Eye (tissue), 1 donor: ENCODE results near the gene TOM1L2.
"Not testable (repeated sequence)": the region's sequence is repeated elsewhere in the genome, so short reads cannot be mapped to it uniquely, and the experiment has no call there.

Source experiments
- DNase-seq: peaks from one replicate; pipeline ENCODE4 v3.0.0-alpha.2; 2015

Gene TOM1L2

DNA sequence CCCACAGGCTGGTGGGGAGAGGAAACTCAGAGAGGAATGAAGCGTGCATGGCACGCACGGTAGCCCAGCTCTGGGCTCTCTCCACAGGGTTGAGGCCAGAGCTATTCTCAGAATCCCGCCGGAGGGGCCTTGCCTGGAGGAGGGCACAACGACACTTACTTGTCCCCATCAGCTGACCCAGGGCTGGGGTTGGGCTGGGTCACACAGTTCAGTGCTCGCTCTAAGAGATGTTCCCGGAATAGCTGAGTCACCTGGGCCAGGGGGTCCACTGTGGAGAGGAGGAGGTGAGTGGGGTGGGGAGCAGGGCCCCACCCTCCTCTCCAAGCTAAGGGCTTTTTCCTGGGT, 157.2 kb downstream of the TOM1L2 start:
- DNase-seq: no peak

DNA sequence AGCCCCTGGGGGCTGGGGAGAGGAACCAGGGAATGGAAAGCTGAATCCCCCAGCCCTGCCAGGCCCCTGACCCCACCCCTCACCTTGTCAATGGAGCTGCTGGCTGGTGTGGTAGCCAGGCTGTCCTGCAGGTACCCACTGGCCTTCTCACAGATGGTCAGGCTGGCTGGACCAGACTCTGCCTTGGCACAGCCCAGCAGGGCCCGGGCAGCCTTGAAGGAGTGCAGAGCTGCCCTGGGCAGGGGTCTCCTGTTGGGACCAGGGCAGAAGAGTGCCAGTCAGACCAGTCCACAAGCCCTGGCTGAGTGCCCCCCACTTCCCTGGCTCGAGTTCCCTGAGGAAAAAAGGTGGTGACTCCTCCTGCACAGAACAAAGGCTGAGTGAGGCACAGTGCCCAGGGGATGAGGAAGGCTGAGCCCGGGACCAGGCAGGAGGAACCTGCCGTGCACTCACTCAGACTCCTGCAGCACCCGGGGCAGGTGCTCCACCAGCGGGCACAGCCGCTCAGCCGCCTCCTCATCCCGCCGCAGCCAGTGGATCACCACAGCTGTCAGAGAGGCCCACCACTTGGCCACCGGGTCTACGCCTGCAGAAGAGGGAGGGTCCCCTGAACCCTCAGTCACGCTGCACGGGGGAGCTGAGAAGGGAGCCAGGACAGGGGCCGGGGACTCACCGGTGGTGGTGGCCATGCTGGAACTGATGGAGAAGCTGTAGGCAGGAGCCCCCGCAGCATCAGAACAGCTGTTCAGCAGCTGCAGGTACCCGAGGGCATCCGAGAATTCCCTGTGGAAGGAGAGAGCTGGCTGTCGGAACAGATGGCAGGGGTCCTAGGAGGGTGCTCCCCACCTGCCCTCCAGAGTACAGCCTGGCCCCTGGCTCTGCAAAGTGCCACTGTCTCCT, 157.8 kb downstream of the TOM1L2 start:
- DNase-seq: peak; percentile 38

DNA sequence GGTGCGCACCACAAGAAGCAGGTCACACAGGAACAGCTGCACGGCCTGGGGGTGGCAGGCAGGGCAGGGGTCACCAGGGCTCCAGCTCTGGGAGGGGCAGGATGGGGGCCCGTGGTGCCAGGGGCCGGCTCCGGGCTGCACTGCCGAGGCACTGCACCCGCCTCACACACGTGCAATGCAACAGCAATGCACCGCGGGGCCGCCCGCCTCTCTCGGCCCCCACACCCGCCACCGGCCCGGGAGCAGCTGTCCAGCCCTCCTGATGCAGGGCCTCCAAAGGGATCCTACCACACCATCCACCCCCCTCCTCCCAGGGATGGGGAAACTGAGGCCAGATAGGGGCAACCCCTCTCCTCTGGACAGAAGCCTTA, 158.5 kb downstream of the TOM1L2 start:
- no peak for DNase-seq

DNA sequence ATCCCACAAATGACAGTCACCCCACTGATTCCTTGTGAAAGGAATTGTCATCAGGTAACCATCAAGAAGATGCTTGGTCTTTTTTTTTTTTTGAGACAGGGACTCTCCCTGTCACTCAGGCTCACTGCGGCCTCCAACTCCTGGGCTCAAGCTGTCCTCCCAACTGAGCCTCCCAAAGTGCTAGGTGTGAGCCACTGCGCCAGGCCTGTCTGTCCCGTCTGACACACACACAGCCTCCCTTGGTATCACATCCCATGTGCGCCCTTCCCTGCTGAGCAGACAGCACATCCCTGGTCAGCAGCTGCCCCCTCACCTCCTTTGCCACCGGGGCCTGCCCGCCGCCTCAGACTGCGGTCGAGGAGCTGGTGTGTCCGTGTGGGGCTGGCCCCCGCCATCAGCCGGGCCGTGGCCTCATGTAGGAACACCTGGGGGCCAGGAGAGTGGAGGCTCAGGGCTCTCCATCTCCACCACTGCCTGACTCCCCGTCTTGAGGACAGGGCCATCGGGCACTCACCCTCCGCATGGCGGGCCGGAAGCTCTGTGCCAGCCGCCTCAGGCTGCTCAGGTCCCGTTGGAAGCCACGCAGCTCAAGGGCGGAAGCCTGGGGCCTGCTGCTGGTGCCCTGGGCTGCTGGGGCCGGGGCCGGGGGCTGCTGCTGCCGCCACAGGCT, 159.0 kb downstream of the TOM1L2 start:
- peak; percentile 29 for DNase-seq

DNA sequence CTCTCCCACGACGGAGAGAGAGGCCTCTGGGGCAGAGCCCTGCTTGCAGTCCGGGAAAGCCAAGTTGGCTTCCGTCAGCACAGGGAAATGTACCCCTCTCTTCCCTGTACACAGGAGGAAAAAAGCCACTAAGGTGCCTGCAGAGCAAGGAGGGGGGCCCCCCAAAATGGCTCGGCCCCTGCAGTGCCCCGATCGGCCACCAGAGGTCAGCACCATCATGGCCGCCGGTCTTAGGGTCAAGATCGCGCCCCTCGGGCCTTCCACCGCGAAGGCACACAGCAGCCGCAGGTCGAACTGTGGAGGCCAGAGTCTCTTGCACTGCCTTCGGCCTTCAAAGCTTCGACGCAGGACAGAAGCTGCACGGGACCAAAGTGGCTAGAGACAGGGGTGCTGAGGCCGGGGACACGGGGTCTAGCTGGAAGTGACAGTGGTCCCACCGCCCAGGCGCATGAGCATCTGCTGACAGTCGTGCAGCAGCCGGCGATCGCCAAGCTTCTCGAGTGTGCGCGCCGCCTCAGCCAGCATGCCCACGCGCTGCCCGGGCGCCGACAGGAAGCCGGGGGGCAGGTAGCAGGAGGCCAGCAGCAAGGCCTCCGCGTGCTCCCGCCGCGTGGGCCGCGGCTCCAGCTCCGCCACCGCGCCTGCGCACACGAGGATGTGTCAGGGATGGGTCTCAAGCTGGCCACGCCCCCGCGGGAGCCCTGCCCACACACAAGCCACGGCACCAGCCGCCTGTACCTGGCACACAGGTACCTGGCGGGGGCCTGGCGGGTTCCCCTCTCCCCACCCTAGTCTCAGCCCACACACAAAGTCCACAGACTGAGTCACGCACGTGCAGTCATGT, 159.8 kb downstream of the TOM1L2 start:
- DNase-seq: peak; percentile 93

DNA sequence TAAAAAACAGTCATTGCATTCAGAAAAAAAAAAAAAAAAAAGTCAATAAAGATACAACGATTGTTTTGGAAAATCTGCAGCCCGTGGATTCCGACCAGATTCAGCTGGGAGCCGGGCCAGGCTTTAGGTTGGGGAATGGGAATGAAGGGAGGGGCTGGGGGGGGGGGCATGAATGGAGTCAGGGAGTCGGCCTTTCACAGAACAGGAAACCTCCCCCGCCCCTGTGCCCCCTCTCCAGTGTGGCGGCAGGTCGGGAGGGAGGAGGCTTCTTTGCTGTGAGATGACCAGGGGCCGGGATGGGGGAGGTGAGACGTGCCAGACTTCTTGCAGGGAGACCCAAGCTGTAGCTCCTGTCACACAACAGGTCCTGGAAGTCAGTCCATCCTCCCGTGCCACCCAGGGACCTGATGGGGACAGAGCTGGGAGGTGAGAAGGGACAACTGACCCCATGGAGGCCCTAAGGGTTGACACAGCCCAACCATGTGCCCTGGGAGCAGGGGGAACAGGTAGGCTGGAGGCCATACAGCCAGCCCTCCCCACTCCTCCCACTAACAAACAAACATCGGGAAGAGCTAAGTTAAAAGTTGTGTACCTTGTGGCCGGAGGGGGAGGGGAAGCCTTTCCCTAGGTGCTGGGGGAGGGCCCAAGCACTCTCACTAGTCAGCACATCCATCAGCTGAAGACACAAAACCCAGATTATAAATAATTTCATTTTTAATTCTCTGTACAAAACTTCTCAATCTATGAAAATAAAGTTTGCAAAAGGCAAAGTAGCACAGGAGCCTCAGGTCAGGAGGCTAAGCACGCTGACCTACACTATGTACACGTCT, 160.6 kb downstream of the TOM1L2 start:
- peak; percentile 78 for DNase-seq

DNA sequence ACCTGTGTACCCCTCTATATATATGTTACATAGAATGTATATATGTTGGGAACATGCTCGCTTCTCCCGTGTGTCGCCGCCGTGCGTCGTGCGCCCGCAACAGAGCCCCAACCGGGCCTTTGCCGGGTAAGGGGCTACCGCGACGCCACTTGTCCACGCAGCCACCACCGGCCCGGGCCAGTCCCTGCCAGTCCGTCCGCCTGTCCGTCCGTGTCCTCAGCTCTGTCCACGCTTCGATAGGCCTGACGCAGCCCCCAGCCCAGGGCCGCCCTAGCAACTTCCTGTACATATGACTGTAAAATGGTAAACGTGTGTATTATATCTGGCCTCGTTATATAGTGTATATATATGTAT, 161.3 kb downstream of the TOM1L2 start:
- no peak for DNase-seq

DNA sequence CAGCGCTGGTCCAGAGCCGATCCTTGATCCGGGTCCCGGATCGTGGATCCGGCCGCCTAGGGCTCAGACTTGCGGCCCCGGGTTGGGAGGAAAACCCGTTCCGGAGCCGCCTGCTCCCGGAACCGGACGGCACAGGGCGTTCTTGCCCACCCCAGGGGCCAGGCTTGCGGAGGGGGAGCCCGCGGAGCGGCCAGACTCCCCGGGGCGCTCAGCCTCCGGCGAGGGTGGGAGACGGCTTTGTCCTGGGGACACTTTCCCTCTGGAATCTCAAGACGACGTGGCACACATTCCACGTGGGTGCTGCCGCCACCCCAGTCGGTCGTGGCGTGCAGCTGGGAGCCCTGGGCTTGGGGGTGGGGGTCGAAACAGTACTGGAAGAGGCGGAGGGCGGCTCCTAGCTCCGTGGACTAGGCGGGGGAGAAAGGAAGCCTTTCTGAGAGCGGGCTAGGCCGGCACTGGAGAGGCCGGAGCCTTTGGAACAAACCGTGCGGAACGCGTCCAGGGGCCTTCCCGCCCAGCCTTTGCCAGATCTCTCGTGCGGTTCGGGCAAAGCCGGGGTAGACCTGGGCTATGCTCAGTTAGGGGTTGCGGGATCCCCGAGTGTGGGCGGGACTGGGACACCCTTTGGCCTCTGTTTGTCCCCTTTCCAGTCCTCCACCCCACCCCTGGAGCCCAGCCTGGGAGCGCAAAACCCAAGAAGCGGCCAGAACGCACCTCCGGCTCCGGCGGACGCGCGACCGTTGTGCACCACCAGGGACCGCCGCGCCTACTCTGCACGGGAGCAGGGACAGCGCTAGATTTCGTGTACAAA, 161.9 kb downstream of the TOM1L2 start:
- peak; percentile 93 for DNase-seq

DNA sequence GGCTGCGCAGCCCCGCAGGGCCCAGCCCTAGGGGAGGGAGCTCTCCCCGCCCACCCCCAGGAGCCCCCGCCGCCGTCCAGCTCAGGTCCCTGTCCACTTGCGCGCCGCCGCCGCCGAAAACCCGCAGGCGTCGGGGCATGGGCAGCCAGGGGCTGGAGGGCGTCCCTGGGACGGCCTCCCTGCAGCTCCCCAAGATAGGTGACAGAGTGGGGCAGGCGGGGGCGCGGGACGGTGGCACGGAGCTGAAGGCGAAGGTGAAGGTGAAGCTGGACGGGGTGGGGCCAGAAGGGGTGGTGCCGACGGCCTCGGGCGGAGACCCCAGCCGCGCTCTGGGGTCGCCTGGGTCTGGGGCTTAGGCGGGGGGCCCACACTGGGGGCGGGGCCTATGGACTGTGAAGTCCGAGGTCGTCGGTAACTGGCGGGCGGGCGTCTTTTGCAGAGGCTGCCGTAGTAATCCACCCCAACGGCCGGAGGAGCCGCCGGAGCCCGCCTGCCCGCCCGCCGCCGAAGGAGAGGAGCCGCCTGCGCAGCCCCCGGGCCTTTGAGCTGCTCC, 162.6 kb downstream of the TOM1L2 start:
- DNase-seq: no peak

DNA sequence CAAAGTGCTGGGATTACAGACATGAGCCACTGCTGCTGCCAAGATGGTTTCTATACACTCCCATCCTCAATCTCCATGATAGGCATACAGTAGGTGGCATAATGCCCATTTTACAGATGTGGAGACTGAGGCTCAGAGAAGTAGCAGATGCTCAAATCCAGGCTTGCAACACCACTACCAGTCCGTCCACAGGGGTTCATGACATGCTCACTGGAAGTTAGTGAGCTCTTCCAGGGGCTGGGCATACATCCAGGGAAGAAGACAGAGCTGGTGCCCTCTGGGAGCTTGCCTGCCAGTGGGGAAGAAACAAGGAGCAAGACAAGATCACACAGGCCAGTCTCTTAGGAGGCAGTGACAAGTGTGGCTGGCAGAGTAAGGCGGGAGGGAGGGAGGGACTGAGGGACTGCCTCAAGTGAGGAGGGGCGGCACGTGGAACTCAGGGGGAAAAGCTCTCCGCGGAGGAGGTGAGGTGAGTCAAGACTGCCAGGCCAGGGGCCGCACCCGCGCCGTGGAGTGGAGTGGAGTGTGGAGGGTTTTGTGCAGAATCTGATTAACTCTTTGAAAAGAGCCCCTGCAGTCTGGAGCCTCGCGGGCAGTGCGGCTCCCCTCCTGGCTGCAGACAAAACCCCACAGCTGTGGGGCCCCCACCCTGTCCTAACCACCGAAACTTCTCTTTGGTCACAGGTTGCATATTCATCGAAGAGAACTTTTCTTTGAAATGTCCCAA, 163.3 kb downstream of the TOM1L2 start:
- DNase-seq: peak; percentile 54

DNA sequence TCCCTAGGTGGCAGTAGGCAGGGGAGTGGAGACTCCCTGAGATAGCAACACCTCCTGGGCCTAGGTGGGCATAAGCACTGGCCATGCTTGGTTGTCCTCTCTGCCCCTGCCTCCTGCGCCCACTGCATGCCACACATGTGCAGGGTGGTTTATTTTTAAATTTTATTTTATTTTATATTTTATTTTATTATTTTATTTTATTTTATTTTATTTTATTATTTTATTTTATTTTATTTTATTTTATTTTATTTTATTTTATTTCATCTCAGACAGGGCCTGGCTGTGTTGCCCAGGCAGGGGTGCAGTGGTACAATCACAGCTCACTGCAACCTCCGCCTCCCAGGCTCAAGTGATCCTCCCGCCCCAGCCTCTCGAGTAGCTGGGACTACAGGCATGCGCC, 164.0 kb downstream of the TOM1L2 start:
- not testable (repeated sequence) for DNase-seq

DNA sequence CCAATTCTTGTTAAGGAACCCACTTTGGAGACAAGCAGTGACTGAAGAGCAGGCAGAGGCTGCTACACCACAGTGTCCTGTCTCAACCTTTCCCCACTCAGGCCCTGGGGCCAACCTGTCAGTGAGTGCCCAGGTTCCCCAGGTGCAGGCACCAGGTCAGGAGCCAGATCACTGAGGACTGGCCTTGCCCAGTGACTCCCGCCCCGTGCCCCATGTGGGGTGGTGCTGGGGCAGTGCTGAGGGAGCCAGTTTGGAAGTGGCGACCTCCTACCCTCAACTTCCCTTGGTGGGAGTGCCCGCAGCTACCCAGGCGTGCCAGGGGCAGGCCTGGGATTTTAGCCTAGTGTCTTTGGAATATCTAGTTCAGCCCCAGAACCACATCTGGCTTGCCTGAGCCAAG, 164.8 kb downstream of the TOM1L2 start:
- DNase-seq: no peak

DNA sequence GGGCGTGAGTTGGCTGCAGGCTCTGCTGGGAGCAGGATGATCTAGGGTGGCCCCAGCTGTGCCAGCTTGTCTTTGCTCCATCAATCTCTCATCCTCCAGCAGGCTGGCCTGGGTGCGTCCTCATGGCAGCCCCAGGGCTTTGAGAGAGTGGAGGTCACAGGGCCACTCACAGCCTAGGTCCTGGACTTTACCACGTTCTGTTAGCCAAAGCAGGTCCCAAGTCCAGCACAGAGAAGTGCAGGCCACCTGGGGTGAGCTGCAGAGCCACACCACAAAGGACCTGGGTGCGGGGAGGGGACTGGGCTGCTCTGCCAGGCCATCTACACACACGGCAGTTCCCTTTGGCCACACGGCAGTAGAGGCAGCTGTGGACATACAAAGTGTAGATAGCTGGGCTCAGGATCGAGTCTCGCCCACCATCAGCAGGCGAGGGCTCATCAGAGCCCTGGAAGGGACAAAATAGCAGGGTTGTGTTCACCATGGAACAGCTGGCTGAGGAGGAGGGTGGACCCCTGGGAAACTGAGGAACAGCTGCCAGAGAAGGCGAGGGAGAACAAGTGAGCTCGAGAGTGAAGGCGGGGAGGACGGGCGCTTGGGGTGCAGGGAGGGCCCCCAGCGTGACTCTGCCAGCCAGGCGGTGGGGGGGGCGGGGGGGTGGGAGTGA, 165.5 kb downstream of the TOM1L2 start:
- DNase-seq: no peak

DNA sequence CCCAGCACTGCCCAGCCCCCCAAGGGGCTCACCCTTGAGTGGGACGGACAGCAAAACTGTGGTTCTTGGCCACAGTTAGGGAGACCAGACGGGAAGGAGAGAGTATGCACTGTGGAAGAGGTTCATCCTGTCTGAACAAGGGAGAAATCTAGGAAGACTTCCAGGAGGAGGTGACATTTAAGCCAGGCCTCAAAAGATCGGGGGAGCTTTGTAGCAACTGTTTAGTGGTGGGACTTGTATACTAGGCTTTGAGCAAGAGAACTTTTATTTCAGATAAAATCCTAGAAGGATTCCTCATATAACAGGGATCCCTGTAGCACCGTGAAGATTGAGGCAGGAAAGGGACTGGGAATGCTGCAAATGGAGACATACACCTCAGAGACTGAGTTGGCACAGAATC, 166.2 kb downstream of the TOM1L2 start:
- no peak for DNase-seq

DNA sequence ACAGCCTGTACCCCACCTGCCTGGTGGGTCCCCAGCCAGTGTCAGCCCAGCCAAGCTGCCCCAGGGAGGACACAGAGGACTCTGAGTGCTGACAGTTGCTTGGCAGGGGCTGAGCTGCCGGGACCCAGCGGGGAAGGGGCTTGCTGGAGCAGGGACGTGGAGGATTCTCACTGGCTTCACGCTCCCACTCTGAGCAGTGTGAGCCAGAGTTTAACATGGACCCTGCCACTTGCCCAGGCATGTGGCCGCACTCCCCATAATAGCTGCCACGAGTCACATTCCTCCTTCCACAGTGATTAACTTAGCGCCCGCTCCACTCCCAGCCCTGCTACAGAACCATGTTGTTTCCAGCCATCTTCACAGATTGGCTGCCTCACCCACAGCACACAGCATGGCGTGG, 166.6 kb downstream of the TOM1L2 start:
- no peak for DNase-seq

DNA sequence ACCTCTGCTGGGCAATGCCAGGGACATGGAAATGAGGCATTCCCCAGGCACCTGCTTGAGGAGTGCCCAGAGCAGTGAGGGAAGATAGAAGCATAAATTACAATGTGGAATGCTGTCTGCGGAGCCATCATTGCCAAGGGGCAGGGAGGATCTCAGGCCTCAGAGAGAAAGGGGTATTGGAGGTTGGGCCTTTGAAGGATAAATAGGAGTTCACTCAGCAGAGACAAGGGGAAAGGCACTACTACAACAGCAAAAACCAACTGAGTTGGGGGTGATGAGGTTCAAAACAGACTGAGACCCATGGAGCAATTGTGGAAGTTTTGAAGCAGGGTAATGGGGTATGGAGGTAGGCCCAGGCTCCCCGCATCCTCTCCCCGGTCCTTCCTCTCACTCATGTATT, 168.2 kb downstream of the TOM1L2 start:
- DNase-seq: no peak

DNA sequence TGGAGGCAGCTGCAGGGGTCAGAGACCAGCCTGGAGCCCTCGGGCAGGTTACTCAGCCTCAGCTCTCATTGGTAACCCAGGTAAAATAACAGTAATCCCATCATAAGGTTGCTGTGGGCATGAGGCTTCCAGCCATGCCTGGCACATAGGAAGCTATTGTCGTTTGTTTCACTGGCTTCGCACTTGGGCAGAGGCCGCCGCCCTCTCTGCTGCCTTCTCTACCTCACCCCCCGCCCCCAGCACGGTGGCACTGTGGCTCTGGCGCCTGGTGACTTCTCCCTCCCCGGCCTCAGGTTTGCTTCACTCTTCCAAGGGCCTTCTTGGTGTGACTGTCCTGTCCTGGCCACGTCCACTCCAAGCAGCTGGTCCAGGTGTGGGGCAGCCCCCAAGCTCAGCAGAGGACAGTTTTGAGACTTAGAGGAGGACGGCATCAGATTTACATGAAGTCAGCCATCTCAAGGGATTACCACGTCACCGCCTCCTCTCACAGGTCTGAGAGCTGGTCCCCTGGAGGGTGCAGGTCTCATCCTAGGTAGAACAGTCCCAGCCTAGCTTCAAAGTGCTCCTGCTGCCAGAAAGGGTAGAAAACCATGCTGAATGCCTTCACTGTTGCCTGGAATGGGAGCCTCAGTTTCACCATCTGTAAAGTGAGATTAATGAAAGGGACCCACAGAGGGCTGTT, 170.3 kb downstream of the TOM1L2 start:
- no peak for DNase-seq

DNA sequence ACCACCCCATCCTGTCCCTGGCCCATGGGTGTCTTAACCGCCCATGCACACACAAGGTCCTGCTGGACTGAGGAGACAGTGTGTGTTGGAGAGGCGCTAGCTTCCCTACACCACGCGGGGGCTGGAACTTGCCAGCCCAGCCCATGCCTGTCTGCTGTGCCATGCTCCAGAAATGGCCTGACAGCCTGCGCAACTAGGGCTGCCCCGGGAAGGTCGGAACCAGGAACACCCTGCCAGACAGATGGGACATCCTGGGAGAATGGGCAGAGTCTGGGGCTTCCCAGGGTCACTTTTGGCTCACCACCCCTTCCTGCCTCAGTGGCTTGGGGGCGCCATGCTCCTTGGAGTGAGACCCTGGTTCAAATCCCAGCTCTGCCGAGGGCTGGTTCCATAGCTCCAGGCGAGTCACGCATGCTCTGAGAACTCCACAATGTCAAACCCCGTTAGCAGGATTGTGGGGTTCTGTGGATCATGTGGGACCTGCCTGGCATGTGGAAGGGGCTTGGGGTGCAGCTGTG, 171.6 kb downstream of the TOM1L2 start:
- DNase-seq: no peak

DNA sequence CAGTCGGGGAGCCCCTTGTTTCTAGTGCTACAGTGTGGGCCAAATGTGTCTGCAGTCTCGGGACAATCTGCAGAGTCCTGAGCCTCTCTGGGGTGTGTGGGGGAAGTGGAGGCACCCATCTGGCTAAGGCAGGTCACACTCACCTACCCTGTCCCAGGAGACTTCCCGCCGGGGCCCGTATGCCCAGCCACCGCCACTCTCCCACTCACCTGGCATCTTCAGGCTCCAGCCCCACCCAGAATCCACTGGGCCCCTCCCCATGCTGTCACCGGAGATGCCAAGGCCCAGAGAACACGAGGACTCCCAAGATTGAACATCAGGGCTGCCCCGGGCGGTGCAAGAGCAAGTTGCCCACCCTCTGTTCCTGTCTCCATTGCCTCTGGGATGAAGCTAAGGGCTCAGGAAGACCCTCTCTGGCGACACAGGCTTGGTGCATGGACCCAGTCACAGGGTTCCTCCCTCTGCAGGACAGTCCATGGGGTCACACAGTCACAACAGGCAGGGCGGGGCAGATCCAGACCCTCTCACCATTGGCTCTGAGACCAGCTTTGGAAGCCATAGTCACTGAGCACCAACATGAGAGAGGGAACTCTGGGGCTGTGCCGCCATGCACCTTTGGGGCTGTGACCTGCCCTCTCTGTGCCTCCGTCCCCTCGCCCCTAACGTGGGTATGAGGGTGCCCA, 173.5 kb downstream of the TOM1L2 start:
- DNase-seq: no peak
